ENCODE data around the gene KLC3.

KLC3 gene

DNA sequence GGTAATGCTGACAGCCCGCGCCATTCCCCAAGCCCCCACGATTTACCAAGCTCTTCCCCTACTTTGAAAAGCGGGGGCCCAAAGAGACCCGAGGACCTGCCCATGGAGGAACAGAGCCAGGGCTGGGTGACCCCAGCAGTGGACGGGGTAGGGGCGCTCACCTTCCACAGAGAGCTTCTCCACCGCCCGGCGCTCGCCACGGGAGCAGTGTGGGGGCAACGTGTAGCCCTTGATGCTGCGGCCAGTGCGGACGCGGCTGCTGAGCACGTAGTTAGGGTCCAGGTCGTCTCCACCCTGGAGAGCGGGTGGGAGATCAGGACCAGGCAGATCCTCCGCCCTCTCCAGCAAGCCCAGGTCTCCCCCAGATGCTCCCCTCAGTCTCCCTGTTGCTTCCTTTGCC lies 25.2 kb upstream of the KLC3 start:
- no peak overlapping the region for H3K27ac ChIP-seq
- intact Hi-C loops (cut with DNase I; ENCODE audit: low total_unique reads) = no loop called here
- no peaks in the 10 kb centered on the region for H3K4me1 ChIP-seq
- H3K36me3 ChIP-seq = no peaks in the 10 kb centered on the region
- no peaks in the 10 kb centered on the region for H3K9me3 ChIP-seq
- no peak overlapping the region for H3K4me3 ChIP-seq
- TF ChIP-seq, protein P1, sequence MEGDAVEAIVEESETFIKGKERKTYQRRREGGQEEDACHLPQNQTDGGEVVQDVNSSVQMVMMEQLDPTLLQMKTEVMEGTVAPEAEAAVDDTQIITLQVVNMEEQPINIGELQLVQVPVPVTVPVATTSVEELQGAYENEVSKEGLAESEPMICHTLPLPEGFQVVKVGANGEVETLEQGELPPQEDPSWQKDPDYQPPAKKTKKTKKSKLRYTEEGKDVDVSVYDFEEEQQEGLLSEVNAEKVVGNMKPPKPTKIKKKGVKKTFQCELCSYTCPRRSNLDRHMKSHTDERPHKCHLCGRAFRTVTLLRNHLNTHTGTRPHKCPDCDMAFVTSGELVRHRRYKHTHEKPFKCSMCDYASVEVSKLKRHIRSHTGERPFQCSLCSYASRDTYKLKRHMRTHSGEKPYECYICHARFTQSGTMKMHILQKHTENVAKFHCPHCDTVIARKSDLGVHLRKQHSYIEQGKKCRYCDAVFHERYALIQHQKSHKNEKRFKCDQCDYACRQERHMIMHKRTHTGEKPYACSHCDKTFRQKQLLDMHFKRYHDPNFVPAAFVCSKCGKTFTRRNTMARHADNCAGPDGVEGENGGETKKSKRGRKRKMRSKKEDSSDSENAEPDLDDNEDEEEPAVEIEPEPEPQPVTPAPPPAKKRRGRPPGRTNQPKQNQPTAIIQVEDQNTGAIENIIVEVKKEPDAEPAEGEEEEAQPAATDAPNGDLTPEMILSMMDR (IDR thresholded peaks at IDR 0.05) = no peak
- no peak for DNase-seq
- peaks cover 0 to 45% of the 10 kb centered on the region in 2 donors for H3K27me3 ChIP-seq

DNA sequence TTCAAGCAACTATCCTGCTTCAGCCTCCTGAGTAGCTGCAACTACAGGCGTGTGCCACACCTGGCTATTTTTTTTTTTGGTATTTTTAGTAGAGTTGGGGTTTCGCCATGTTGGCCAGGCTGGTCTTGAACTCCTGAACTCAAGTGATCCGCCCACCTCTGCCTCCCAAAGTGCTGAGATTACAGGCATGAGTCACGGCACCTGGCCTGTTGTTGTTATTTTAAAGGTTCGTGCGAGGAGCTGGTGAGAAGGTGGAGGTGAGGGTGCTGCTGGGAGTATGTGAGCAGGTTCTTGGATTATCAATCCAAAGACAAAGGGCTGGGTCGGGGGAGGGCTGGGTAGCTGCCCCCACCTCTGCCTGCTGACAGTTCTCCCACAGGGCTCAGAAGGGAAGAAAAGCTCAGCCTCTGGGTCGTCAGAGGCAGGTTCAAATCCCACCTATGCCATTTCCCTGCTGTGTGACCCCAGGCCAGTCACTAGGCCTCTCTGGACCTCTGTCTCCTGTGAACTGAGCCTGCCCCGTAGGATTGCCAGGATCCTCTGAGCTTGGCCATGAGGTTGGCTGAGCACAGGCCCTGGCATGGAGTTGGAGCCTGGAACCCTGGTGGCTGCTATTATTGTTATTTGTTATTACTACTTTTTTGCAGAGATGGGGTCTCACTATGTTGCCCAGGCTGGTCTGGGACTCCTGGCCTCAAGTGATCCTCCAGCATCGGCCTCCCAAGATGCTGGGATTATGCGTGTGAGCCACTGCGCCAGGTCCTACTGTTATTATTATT lies 19.4 kb upstream of the KLC3 start:
- intact Hi-C loops (cut with DNase I; ENCODE audit: low total_unique reads) = no loop called here
- peaks cover 0 to 57% of the 10 kb centered on the region in 2 donors for H3K27me3 ChIP-seq

DNA sequence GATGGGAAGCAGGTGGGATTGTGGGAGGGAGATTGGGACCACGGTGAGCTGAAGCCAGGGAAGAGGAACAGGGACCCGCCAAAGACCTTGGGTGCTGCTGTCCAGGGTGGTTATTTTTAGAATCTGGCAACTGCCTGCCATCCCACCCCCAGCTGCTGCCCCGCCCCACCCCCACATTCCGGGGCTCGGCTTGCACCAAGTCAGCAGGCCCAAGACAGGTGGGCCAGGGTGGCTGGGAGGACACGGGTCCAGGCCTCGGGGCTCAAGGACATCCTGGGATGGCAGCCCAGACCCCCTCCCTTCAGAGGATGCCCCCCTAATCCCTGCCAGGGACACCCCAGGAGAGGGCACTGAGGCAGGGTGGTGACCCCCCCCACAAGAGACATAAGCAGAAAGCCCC lies 18.7 kb upstream of the KLC3 start:
- TF ChIP-seq, protein P1 (IDR thresholded peaks at IDR 0.05) = no peak
- Histone ChIP-seq H3K27me3 (peaks cover 0 to 59% of the 10 kb centered on the region in 2 donors), H3K4me3 (no peak overlapping the region), H3K9me3 (no peaks in the 10 kb centered on the region), H3K27ac (no peak overlapping the region), H3K36me3 (no peaks in the 10 kb centered on the region), H3K4me1 (peaks cover 0 to 17% (median 10%) of the 10 kb centered on the region in 4 donors)
- DNase-seq = no peak
- intact Hi-C loops (cut with DNase I; ENCODE audit: low total_unique reads) = no loop called here

More for the DNA sequence above, 19.4 kb upstream of the KLC3 start:
- Histone ChIP-seq H3K4me1 (peaks cover 0 to 14% (median 9%) of the 10 kb centered on the region in 4 donors), H3K9me3 (no peaks in the 10 kb centered on the region), H3K36me3 (no peaks in the 10 kb centered on the region), H3K27ac (no peak overlapping the region), H3K4me3 (no peak overlapping the region)
- no peak for DNase-seq
- TF ChIP-seq, protein P1 (IDR thresholded peaks at IDR 0.05) = no peak

DNA sequence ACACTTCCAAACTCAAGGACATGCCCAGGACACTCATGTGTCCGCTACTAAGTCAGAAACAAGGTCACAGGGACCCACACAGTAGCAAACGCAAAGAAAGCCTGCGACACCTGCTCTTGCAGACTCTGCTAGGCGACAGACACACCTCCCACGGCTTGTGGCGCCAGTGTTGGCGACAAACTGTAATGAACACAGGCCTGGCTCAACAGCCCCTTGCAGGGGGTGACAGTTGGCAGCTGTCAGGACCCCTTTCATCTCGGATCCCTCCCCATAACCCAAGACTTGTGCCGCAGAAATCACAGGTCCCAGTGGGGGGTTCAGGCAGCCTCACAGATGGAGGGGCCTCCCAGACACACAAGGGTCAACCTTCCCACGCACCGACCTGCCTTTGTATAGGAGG lies 18.2 kb upstream of the KLC3 start:
- no peak for DNase-seq
- no peak overlapping the region for H3K4me3 ChIP-seq
- H3K36me3 ChIP-seq = no peaks in the 10 kb centered on the region
- intact Hi-C loops (cut with DNase I; ENCODE audit: low total_unique reads) = no loop called here
- H3K27me3 ChIP-seq = peaks cover 0 to 57% of the 10 kb centered on the region in 2 donors
- H3K4me1 ChIP-seq = peaks cover 0 to 17% (median 10%) of the 10 kb centered on the region in 4 donors
- H3K9me3 ChIP-seq = no peaks in the 10 kb centered on the region
- H3K27ac ChIP-seq = no peak overlapping the region
- TF ChIP-seq, protein P1 (IDR thresholded peaks at IDR 0.05) = no peak

DNA sequence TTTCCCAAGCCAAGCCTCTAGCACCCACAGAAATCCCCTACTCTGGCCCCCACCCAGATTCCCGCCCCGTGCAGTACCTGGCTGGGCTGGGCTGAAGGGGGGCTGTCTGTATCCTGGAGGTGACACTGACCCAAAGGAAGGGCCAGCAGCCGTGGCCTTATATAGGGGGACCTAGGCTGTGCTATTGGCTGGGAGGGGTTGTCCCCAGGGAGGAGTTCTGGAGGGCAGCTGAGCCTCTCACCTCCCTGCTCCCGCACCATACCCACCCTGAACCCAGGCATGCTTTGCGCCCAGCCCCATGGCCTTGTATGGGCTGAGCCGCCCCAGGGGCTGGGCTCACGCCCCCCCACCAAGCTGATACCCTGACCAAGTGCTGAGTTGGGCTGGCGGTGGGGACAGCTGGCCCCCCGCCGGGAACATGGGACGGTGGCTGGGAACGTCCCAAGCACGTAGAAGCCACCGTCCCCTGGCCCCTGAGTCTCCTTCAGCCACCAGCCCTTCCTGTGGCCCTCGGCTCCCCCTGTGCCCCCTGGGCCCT lies 17.7 kb upstream of the KLC3 start, which contains the start of gene CKM:
TSS of gene CKM (minus strand) at position 132 of the 538 bp plus-strand sequence. CDS start 3,162 bp downstream, outside the sequence.
- TF ChIP-seq, protein P1 (IDR thresholded peaks at IDR 0.05) = no peak
- no peak within 1 kb of the TSS for H3K27ac ChIP-seq
- peaks cover 0 to 17% (median 10%) of the 10 kb centered on the region in 4 donors for H3K4me1 ChIP-seq
- peaks cover 0 to 52% of the 10 kb centered on the region in 2 donors for H3K27me3 ChIP-seq
- peak within 1 kb of the TSS in 1 of 2 donors; percentile 17 for H3K4me3 ChIP-seq
- no peak for DNase-seq
- no peaks in the 10 kb centered on the region for H3K9me3 ChIP-seq
- no peaks in the 10 kb centered on the region for H3K36me3 ChIP-seq
- intact Hi-C loops (cut with DNase I; ENCODE audit: low total_unique reads) = no loop called here
